GM12878 (cell line): ENCODE data around the gene NKIRAS1. TPM values are rescaled to one million over a fixed set of nuclear protein-coding genes. Genes with fewer than 3 reads are reported as not detected.

Experiments used
- ATAC-seq: fragments of 200-7000 bp; cut with Tn5 transposase; 3 replicates; pipeline ENCODE4 v1.9.1; 2020; ENCODE audit warnings: mild to moderate bottlenecking, moderate library complexity
- BruUV-seq: library from RNA; stranded (reverse); fragments of 400-500 nt; replicated peaks from 2 replicates; lab custom pipeline; 2021; lab: Mats Ljungman, UMichigan
- CTCF ChIA-PET: fragments of 300-600 bp; sonication (Branson Sonifier 250); formaldehyde crosslinking; extraction: SDS; loops from one replicate; lab custom pipeline; 2021; ENCODE audit warnings: inconsistent platforms; lab: Yijun Ruan, JAX
- POLR2A ChIA-PET: fragments of 350-600 bp; formaldehyde crosslinking; extraction: SDS; loops from one replicate; lab custom pipeline; 2021; ENCODE audit warnings: inconsistent platforms; lab: Charles Lee
- RAD21 ChIA-PET: fragments of 300-600 bp; sonication (Branson Sonifier 250); formaldehyde crosslinking; loops from one replicate; lab custom pipeline; 2023; ENCODE audit warnings: antibody characterized with exemption; ENCODE audit not compliant: unreplicated experiment; lab: Charles Lee
- SMC1A ChIA-PET: fragments of 300-600 bp; sonication (Branson Sonifier 250); formaldehyde crosslinking; loops from one replicate; lab custom pipeline; 2023; ENCODE audit not compliant: unreplicated experiment, uncharacterized antibody; lab: Charles Lee
- DNase-seq: peaks from one replicate; pipeline ENCODE4 v3.0.0-alpha.2; 2011; ENCODE audit warnings: low read depth, low spot score
- FAIRE-seq: peaks from 3 replicates; lab custom pipeline; 2011; peaks lifted over from hg19 to GRCh38; lab: Jason Lieb, UNC
- H2AFZ ChIP-seq: 2 replicates; pipeline ENCODE4 v1.6.0; 2011; ENCODE audit warnings: low read depth, low read length, control low read depth; ENCODE audit not compliant: control insufficient read depth
- H3K27ac ChIP-seq: 2 replicates; pipeline ENCODE4 v1.5.1; 2011; ENCODE audit warnings: control low read depth; ENCODE audit not compliant: control insufficient read depth, insufficient read depth
- H3K27me3 ChIP-seq, 2 experiments: replicated peaks in 1 of 2; 2 replicates each; pipeline versions ENCODE4 v1.6.0 to v1.6.1; 2011; ENCODE audit warnings: low read length in 1 of 2; ENCODE audit not compliant: control insufficient read depth in 2 of 2, insufficient read depth in 2 of 2
- H3K36me3 ChIP-seq, 2 experiments: 2 replicates each; pipeline ENCODE4 v1.5.1; 2011; ENCODE audit warnings: low read length in 1 of 2; ENCODE audit not compliant: control insufficient read depth in 2 of 2, insufficient read depth in 2 of 2
- H3K4me1 ChIP-seq: 2 replicates; pipeline ENCODE4 v1.6.1; 2011; ENCODE audit warnings: mild to moderate bottlenecking, low read length, moderate library complexity, mixed read lengths; ENCODE audit not compliant: control insufficient read depth, insufficient read depth
- H3K4me2 ChIP-seq: 2 replicates; pipeline ENCODE4 v1.6.0; 2011; ENCODE audit warnings: control low read depth; ENCODE audit not compliant: control insufficient read depth, insufficient read depth
- H3K4me3 ChIP-seq: fragments of 200-600 bp; sonication (generic); 2 replicates; pipeline ENCODE4 v1.5.1; 2016
- H3K79me2 ChIP-seq: 2 replicates; pipeline ENCODE4 v1.6.0; 2011; ENCODE audit warnings: low read length; ENCODE audit not compliant: control insufficient read depth, insufficient read depth
- H3K9ac ChIP-seq: 2 replicates; pipeline ENCODE4 v1.8.0; 2011; ENCODE audit warnings: low read length, control low read depth, mixed read lengths; ENCODE audit not compliant: control insufficient read depth, insufficient read depth
- H3K9me3 ChIP-seq: replicated peaks from 3 replicates; pipeline ENCODE4 v1.5.1; 2011; ENCODE audit warnings: mild to moderate bottlenecking, low read length; ENCODE audit not compliant: control insufficient read depth, insufficient read depth
- H4K20me1 ChIP-seq: 2 replicates; pipeline ENCODE4 v1.6.0; 2011; ENCODE audit not compliant: control insufficient read depth, insufficient read depth
- CTCF ChIP-seq, 3 experiments: IDR thresholded peaks in 2 of 3; conservative IDR thresholded peaks in 1 of 3; 2 replicates each; pipeline ENCODE4 v1.5.1; 2011; ENCODE audit warnings: low read depth in 3 of 3, low read length in 3 of 3, mild to moderate bottlenecking in 3 of 3, control low read depth in 2 of 3, moderate library complexity in 2 of 3, inconsistent platforms in 1 of 3, mixed read lengths in 1 of 3; ENCODE audit not compliant: control insufficient read depth in 2 of 3, insufficient read depth in 1 of 3; ENCODE audit errors: extremely low read depth in 1 of 3
- CUX1 ChIP-seq: IDR thresholded peaks from 2 replicates; pipeline ENCODE4 v1.6.1; 2012; ENCODE audit warnings: improper control_type of control experiment, low read depth, low read length; ENCODE audit not compliant: insufficient replicate concordance
- PKNOX1 ChIP-seq: fragments of 450-650 bp; IDR thresholded peaks from 2 replicates; pipeline ENCODE4 v1.6.1; 2016; ENCODE audit warnings: mild to moderate bottlenecking
- REST ChIP-seq: IDR thresholded peaks from 2 replicates; pipeline ENCODE4 v1.6.1; 2012; ENCODE audit warnings: mild to moderate bottlenecking, low read depth, low read length
- ZBTB40 ChIP-seq: fragments of 450-650 bp; IDR thresholded peaks from 2 replicates; pipeline ENCODE4 v1.6.1; 2016; ENCODE audit warnings: mild to moderate bottlenecking, moderate library complexity, borderline replicate concordance
- WGBS: methylation state at CpG from one replicate; pipeline ENCODE4 v1.1.6; 2016; ENCODE audit warnings: low lambda C conversion rate; ENCODE audit not compliant: insufficient replicate concordance, insufficient coverage; ENCODE audit errors: missing lambda C conversion rate; 5-methylcytosine and 5-hydroxymethylcytosine counted together
- in situ Hi-C: fragments of 300-500 bp; cut with MboI; formaldehyde crosslinking; loops from 9 replicates; pipeline ENCODE4 v1.14.3; 2018; ENCODE audit warnings: mixed read lengths
- intact Hi-C: fragments of 100-400 bp; cut with micrococcal nuclease; formaldehyde crosslinking; loops from one replicate; pipeline ENCODE4 v1.14.2; 2022; ENCODE audit not compliant: unreplicated experiment
- polyA plus RNA-seq, 11 experiments: library from polyadenylated mRNA; depleted of rRNA in 4 of 11; unstranded in 6 of 11; stranded (reverse) in 5 of 11; fragments of >200 nt; fragmentation: Nextera tagmentation in 4 of 11; fragmentation: Illumina TruSeq in 1 of 11; extraction: Ambion mirVana in 4 of 11; extraction: Trizol in 1 of 11; gene quantifications; 1 replicate in 1 of 11; 2 replicates in 10 of 11; pipeline versions ENCODE4 v1.2.1 to v1.2.3, GENCODE V29; 2011 to 2016; ENCODE audit warnings: inconsistent platforms in 2 of 11, missing spikeins in 2 of 11, low read depth in 1 of 11
- total RNA-seq, 4 experiments: library from RNA; depleted of rRNA in 3 of 4; stranded (reverse); fragments of >200 nt in 3 of 4; fragmentation: Illumina TruSeq in 1 of 4; extraction: Trizol in 1 of 4; gene quantifications; 2 replicates each; pipeline versions ENCODE4 v1.2.1 to v1.2.3, GENCODE V29; 2013 to 2021

Gene NKIRAS1
- total and polyA plus RNA-seq, 10 of the 15 experiments (the other 5 are each of a cell fraction or from before 2014, with no cell fraction given): 7.1 to 17.9 (median 10.9) TPM

GRCh38 chr3:23913182-23913581 lies 3.6 kb downstream of the NKIRAS1 start:
- ChIA-PET POLR2A (no interaction called here), CTCF (interaction anchor here (2.0 kb wide), 1 partner anchor 25 kb away, joined by 8 read pairs; no protein-coding TSS in a partner anchor), SMC1A (interaction anchor here (0.9 to 2.7 kb wide), 3 partner anchors 14 to 76 kb away, joined by 3 to 7 read pairs (median 3); no protein-coding TSS in a partner anchor), RAD21 (interaction anchor here (1.3 kb wide), 1 partner anchor 76 kb away, joined by 4 read pairs; no protein-coding TSS in a partner anchor)
- no peak overlapping the region for H3K27ac ChIP-seq
- no peak for ATAC-seq
- no peak overlapping the region for H3K4me3 ChIP-seq
- no peak overlapping the region for H2AFZ ChIP-seq
- no peak for FAIRE-seq
- H3K4me2 ChIP-seq: no peak overlapping the region; the same call in 1 of the 2 replicates
- in situ Hi-C loops (no loop called here), intact Hi-C loops (no loop called here)
- no peaks in the 10 kb centered on the region for H3K9me3 ChIP-seq
- H3K4me1 ChIP-seq: peaks cover 3% of the 10 kb centered on the region; the same call in 1 of the 2 replicates
- no peak overlapping the region for H3K9ac ChIP-seq
- H4K20me1 ChIP-seq: no peaks in the 10 kb centered on the region; the same call in 1 of the 2 replicates
- peaks cover 47% of the 10 kb centered on the region for H3K79me2 ChIP-seq
- H3K27me3 ChIP-seq: no peaks in the 10 kb centered on the region
- BruUV-seq: no TSS peak
- no peak for DNase-seq
- H3K36me3 ChIP-seq: peaks cover 0 to 3% of the 10 kb centered on the region in 2 experiments; a peak in 2 of 4 replicates
- WGBS: 95% methylated on average over 1 of the region's 1 CpG
- no peak for TF ChIP-seq CTCF (IDR thresholded peaks at IDR 0.05 in 2 of 3, conservative IDR thresholded peaks at IDR 0.05 in 1 of 3; ENCODE audit: control insufficient read depth in 2 of 3, extremely low read depth in 1 of 3, insufficient read depth in 1 of 3, low read depth in 3 of 3, low read length in 3 of 3)
- no peak for TF ChIP-seq ZBTB40
- no peak for TF ChIP-seq PKNOX1
- no peak for TF ChIP-seq CUX1
- no peak for TF ChIP-seq REST
